H9 (cell line): Measurements from ENCODE around the gene CIB4. TPM values are rescaled to one million over a fixed set of nuclear protein-coding genes. Genes with fewer than 3 reads are reported as not detected.

Experiments
- DNase-seq: peaks from one replicate; pipeline ENCODE4 v3.0.0-alpha.2; 2017
- H2AFZ ChIP-seq: one replicate; pipeline ENCODE4 v1.6.1; 2013; ENCODE audit warnings: mild to moderate bottlenecking, low read length, control low read depth, moderate library complexity
- H2AK5ac ChIP-seq: 2 replicates; pipeline ENCODE4 v1.6.1; 2013; ENCODE audit warnings: low read length, control low read depth, mixed read lengths; ENCODE audit not compliant: insufficient read length
- H2BK120ac ChIP-seq: one replicate; pipeline ENCODE4 v1.6.1; 2013; ENCODE audit warnings: low read depth, mild to moderate bottlenecking, low read length, control low read depth, inconsistent platforms; ENCODE audit not compliant: poor library complexity, severe bottlenecking
- H2BK12ac ChIP-seq: 2 replicates; pipeline ENCODE4 v1.6.1; 2013; ENCODE audit warnings: low read length, control low read depth, mixed read lengths, low read depth; ENCODE audit not compliant: insufficient read length
- H2BK15ac ChIP-seq: 2 replicates; pipeline ENCODE4 v1.6.1; 2013; ENCODE audit warnings: low read depth, low read length, control low read depth
- H2BK20ac ChIP-seq: one replicate; pipeline ENCODE4 v1.6.1; 2013; ENCODE audit warnings: low read depth, mild to moderate bottlenecking, low read length, control low read depth, inconsistent platforms; ENCODE audit not compliant: poor library complexity, severe bottlenecking
- H2BK5ac ChIP-seq: 2 replicates; pipeline ENCODE4 v1.6.1; 2013; ENCODE audit warnings: low read length, control low read depth, mixed read lengths; ENCODE audit not compliant: insufficient read length
- H3K14ac ChIP-seq: 2 replicates; pipeline ENCODE4 v1.6.1; 2013; ENCODE audit warnings: low read length, control low read depth; ENCODE audit not compliant: insufficient read depth
- H3K18ac ChIP-seq: 2 replicates; pipeline ENCODE4 v1.6.1; 2013; ENCODE audit warnings: low read depth, mild to moderate bottlenecking, mixed read lengths, low read length, control low read depth; ENCODE audit not compliant: insufficient read length
- H3K23ac ChIP-seq: 2 replicates; pipeline ENCODE4 v1.6.1; 2013; ENCODE audit warnings: low read length, control low read depth, mixed read lengths, low read depth; ENCODE audit not compliant: insufficient read length
- H3K23me2 ChIP-seq: 2 replicates; pipeline ENCODE4 v1.6.1; 2013; ENCODE audit warnings: low read depth, mild to moderate bottlenecking, mixed read lengths, low read length, control low read depth; ENCODE audit not compliant: insufficient read length, poor library complexity, severe bottlenecking
- H3K27ac ChIP-seq: 2 replicates; pipeline ENCODE4 v1.5.1; 2013; ENCODE audit warnings: low read length, control low read depth, mixed read lengths, low read depth; ENCODE audit not compliant: insufficient read length
- H3K27me3 ChIP-seq: 2 replicates; pipeline ENCODE4 v1.6.1; 2013; ENCODE audit warnings: low read length, control low read depth, inconsistent platforms; ENCODE audit not compliant: insufficient read depth
- H3K4ac ChIP-seq: 2 replicates; pipeline ENCODE4 v1.6.1; 2013; ENCODE audit warnings: low read depth, mild to moderate bottlenecking, control low read depth, inconsistent platforms, low read length, moderate library complexity
- H3K4me1 ChIP-seq: 2 replicates; pipeline ENCODE4 v1.6.1; 2013; ENCODE audit warnings: low read length, control low read depth, inconsistent platforms; ENCODE audit not compliant: insufficient read depth
- H3K4me2 ChIP-seq: 2 replicates; pipeline ENCODE4 v1.6.1; 2013; ENCODE audit warnings: low read length, control low read depth, mixed read lengths; ENCODE audit not compliant: insufficient read length, insufficient read depth
- H3K56ac ChIP-seq: 2 replicates; pipeline ENCODE4 v1.6.1; 2013; ENCODE audit warnings: low read depth, mild to moderate bottlenecking, mixed read lengths, low read length, control low read depth; ENCODE audit not compliant: insufficient read length
- H3K79me1 ChIP-seq: 2 replicates; pipeline ENCODE4 v1.6.1; 2013; ENCODE audit warnings: low read depth, mild to moderate bottlenecking, moderate library complexity, low read length, control low read depth, inconsistent platforms; ENCODE audit not compliant: insufficient read depth, poor library complexity, severe bottlenecking
- H3K79me2 ChIP-seq: 2 replicates; pipeline ENCODE4 v1.6.1; 2013; ENCODE audit warnings: low read length, control low read depth, inconsistent platforms; ENCODE audit not compliant: insufficient read depth
- H3K9ac ChIP-seq: 2 replicates; pipeline ENCODE4 v1.6.1; 2013; ENCODE audit warnings: low read length, control low read depth, mixed read lengths; ENCODE audit not compliant: insufficient read length; ENCODE audit errors: extremely low read depth
- H3K9me3 ChIP-seq: one replicate; pipeline ENCODE4 v1.6.1; 2013; ENCODE audit warnings: low read depth, low read length, inconsistent platforms; ENCODE audit not compliant: control insufficient read depth
- H3T11ph ChIP-seq: one replicate; pipeline ENCODE4 v1.6.1; 2013; ENCODE audit warnings: mild to moderate bottlenecking, low read length, control low read depth, inconsistent platforms
- H4K20me1 ChIP-seq: one replicate; pipeline ENCODE4 v1.6.1; 2013; ENCODE audit not compliant: control insufficient read depth, insufficient read length, insufficient read depth
- H4K5ac ChIP-seq: 2 replicates; pipeline ENCODE4 v1.6.1; 2013; ENCODE audit warnings: low read depth, mild to moderate bottlenecking, mixed read lengths, low read length, control low read depth; ENCODE audit not compliant: insufficient read length
- H4K8ac ChIP-seq: replicated peaks from 2 replicates; pipeline ENCODE4 v1.6.1; 2013; ENCODE audit warnings: low read length, control low read depth, mixed read lengths, low read depth; ENCODE audit not compliant: insufficient read length
- H4K91ac ChIP-seq: 2 replicates; pipeline ENCODE4 v1.6.1; 2013; ENCODE audit warnings: low read depth, mild to moderate bottlenecking, moderate library complexity, mixed read lengths, low read length, control low read depth; ENCODE audit not compliant: insufficient read length
- H3K27ac Mint-ChIP-seq, 3 experiments: 2 replicates in 2 of 3; 3 replicates in 1 of 3; pipeline ENCODE4 v1.8.0; 2020 to 2021; ENCODE audit warnings: mixed read lengths in 3 of 3, mild to moderate bottlenecking in 1 of 3, moderate library complexity in 1 of 3
- H3K27me3 Mint-ChIP-seq: 2 replicates; pipeline ENCODE4 v1.8.0; 2021; ENCODE audit warnings: low read depth, mild to moderate bottlenecking, moderate library complexity, mixed read lengths
- H3K36me3 Mint-ChIP-seq, 3 experiments: 2 replicates in 2 of 3; 3 replicates in 1 of 3; pipeline ENCODE4 v1.8.0; 2020 to 2021; ENCODE audit warnings: low read depth in 3 of 3, mixed read lengths in 3 of 3; ENCODE audit not compliant: insufficient read depth in 1 of 3
- H3K4me1 Mint-ChIP-seq, 2 experiments: 2 replicates each; pipeline ENCODE4 v1.8.0; 2020; ENCODE audit warnings: mixed read lengths in 2 of 2
- H3K4me3 Mint-ChIP-seq, 2 experiments: 2 replicates in 1 of 2; 3 replicates in 1 of 2; pipeline ENCODE4 v1.8.0; 2020 to 2021; ENCODE audit warnings: mild to moderate bottlenecking in 2 of 2, mixed read lengths in 2 of 2, moderate library complexity in 1 of 2
- H3K9me3 Mint-ChIP-seq, 2 experiments: 2 replicates in 1 of 2; 3 replicates in 1 of 2; pipeline ENCODE4 v1.8.0; 2020; ENCODE audit warnings: mild to moderate bottlenecking in 2 of 2, mixed read lengths in 2 of 2, moderate library complexity in 1 of 2
- WGBS: extraction: QIAGEN DNeasy Blood & Tissue Kit; methylation state at CpG from one replicate; pipeline ENCODE4 v1.1.7; 2013; ENCODE audit warnings: missing lambda C conversion rate, low lambda C conversion rate, mixed read lengths; ENCODE audit not compliant: insufficient read length; ENCODE audit errors: extremely low coverage; 5-methylcytosine and 5-hydroxymethylcytosine counted together
- total RNA-seq: library from RNA; stranded (reverse); gene quantifications from 2 replicates; pipeline ENCODE4 v1.2.1, GENCODE V29; 2021
- TF ChIP-seq, protein P1 (sequence below): fragments of 200-600 bp; sonication (generic); conservative IDR thresholded peaks from 3 replicates; pipeline ENCODE4 v1.8.0; 2021; ENCODE audit warnings: antibody characterized with exemption, mild to moderate bottlenecking

Gene CIB4
- total RNA-seq, 1 experiment from 2014 or later, result not detected

- Mint-ChIP-seq H3K27ac (no peak overlapping the region), H3K4me1 (peaks cover 22 to 39% of the 10 kb centered on the region in 2 experiments)
- WGBS, result no CpG with 5 or more reads among the region's 10 CpGs
These were observed 4.6 kb upstream of the CIB4 start for GRCh38 chr2:26645762-26646161.

More at GRCh38 chr2:26645762-26646161, 4.6 kb upstream of the CIB4 start:
- Histone ChIP-seq H3K4me2 (no peak overlapping the region), H3K56ac (no peak overlapping the region), H4K5ac (no peak overlapping the region), H3K14ac (no peak overlapping the region), H3K4ac (no peak overlapping the region), H3K23ac (no peak overlapping the region), H3K79me2 (no peaks in the 10 kb centered on the region), H2BK15ac (no peak overlapping the region), H3K9me3 (no peaks in the 10 kb centered on the region), H3K4me1 (peaks cover 3% of the 10 kb centered on the region; the same call in 1 of the 2 replicates), H2BK20ac (no peak overlapping the region), H2BK120ac (no peak overlapping the region), H4K91ac (no peak overlapping the region), H3K23me2 (no peaks in the 10 kb centered on the region), H2BK12ac (no peak overlapping the region), H4K8ac (no peak overlapping the region), H4K20me1 (no peaks in the 10 kb centered on the region), H3T11ph (no peak overlapping the region), H2AK5ac (no peak overlapping the region), H3K27ac (no peak overlapping the region), H3K27me3 (no peaks in the 10 kb centered on the region), H2AFZ (no peak overlapping the region), H3K18ac (no peak overlapping the region), H2BK5ac (no peak overlapping the region), H3K79me1 (no peaks in the 10 kb centered on the region), H3K9ac (no peak overlapping the region)
- Mint-ChIP-seq H3K4me3 (no peak overlapping the region; a peak in 1 of 5 replicates), H3K9me3 (peaks cover 0 to 3% of the 10 kb centered on the region in 2 experiments; a peak in 1 of 5 replicates), H3K27me3 (peaks cover 37% of the 10 kb centered on the region), H3K36me3 (no peaks in the 10 kb centered on the region)
- DNase-seq, result no peak
- TF ChIP-seq, protein P1, sequence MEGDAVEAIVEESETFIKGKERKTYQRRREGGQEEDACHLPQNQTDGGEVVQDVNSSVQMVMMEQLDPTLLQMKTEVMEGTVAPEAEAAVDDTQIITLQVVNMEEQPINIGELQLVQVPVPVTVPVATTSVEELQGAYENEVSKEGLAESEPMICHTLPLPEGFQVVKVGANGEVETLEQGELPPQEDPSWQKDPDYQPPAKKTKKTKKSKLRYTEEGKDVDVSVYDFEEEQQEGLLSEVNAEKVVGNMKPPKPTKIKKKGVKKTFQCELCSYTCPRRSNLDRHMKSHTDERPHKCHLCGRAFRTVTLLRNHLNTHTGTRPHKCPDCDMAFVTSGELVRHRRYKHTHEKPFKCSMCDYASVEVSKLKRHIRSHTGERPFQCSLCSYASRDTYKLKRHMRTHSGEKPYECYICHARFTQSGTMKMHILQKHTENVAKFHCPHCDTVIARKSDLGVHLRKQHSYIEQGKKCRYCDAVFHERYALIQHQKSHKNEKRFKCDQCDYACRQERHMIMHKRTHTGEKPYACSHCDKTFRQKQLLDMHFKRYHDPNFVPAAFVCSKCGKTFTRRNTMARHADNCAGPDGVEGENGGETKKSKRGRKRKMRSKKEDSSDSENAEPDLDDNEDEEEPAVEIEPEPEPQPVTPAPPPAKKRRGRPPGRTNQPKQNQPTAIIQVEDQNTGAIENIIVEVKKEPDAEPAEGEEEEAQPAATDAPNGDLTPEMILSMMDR, result no peak
